ENCODE results near the gene TM7SF3. TPM values are rescaled to one million over a fixed set of nuclear protein-coding genes. Genes with fewer than 3 reads are reported as not detected.

Gene TM7SF3
- total RNA-seq, 1 donor from 2014 or later, result 426 TPM

- no peaks in the 10 kb centered on the region for H3K36me3 ChIP-seq (ENCODE audit: control insufficient read depth, insufficient read depth, low read length)
- no peak for TF ChIP-seq CTCF (IDR thresholded peaks at IDR 0.05; ENCODE audit: insufficient read depth, low read length, severe bottlenecking)
- no peaks in the 10 kb centered on the region for H3K27me3 ChIP-seq (ENCODE audit: control insufficient read depth, insufficient read depth, low read length)
- H3K4me3 ChIP-seq (ENCODE audit: low read depth, low read length), result peak overlapping the region; percentile 84
- FAIRE-seq (no peak), DNase-seq (ENCODE audit: low read depth) (peak; percentile 42)
Measured at GRCh38 chr12:26939192-26939832, 74.9 kb downstream of the TM7SF3 start.

GRCh38 chr12:26938701-26939062 lies 75.5 kb downstream of the TM7SF3 start:
- TF ChIP-seq CTCF (IDR thresholded peaks at IDR 0.05; ENCODE audit: insufficient read depth, low read length, severe bottlenecking), result no peak
- Histone ChIP-seq H3K4me3 (ENCODE audit: low read depth, low read length) (peak overlapping the region; percentile 84), H3K36me3 (ENCODE audit: control insufficient read depth, insufficient read depth, low read length) (no peaks in the 10 kb centered on the region), H3K27me3 (ENCODE audit: control insufficient read depth, insufficient read depth, low read length) (no peaks in the 10 kb centered on the region)
- peak; percentile 28 for DNase-seq (ENCODE audit: low read depth)
- FAIRE-seq, result no peak

- Histone ChIP-seq H3K36me3 (ENCODE audit: control insufficient read depth, insufficient read depth, low read length) (no peaks in the 10 kb centered on the region), H3K27me3 (ENCODE audit: control insufficient read depth, insufficient read depth, low read length) (no peaks in the 10 kb centered on the region), H3K4me3 (ENCODE audit: low read depth, low read length) (peak within 1 kb of the TSS; percentile 84)
- peak; percentile 96 for FAIRE-seq
- TF ChIP-seq CTCF (IDR thresholded peaks at IDR 0.05; ENCODE audit: insufficient read depth, low read length, severe bottlenecking), result no peak
- peak; percentile 93 for DNase-seq (ENCODE audit: low read depth)
Measured at GRCh38 chr12:26937863-26938700, 76.1 kb downstream of the TM7SF3 start, which contains the start of the genes FGFR1OP2 and INTS13. FGFR1OP2 (plus strand) TSS chr12:26938470; CDS start chr12:26954159, 15,689 bp downstream. INTS13 (minus strand) TSS chr12:26937981; CDS start chr12:26936803, 1,178 bp downstream.

- DNase-seq (ENCODE audit: low read depth) (no peak), FAIRE-seq (no peak)
- H3K4me3 ChIP-seq (ENCODE audit: low read depth, low read length), result peak overlapping the region; percentile 84
- no peaks in the 10 kb centered on the region for H3K27me3 ChIP-seq (ENCODE audit: control insufficient read depth, insufficient read depth, low read length)
- TF ChIP-seq CTCF (IDR thresholded peaks at IDR 0.05; ENCODE audit: insufficient read depth, low read length, severe bottlenecking), result no peak
- no peaks in the 10 kb centered on the region for H3K36me3 ChIP-seq (ENCODE audit: control insufficient read depth, insufficient read depth, low read length)
Measured at GRCh38 chr12:26937443-26937862, 76.7 kb downstream of the TM7SF3 start.

GRCh38 chr12:26936559-26937442 lies 77.4 kb downstream of the TM7SF3 start:
- DNase-seq (ENCODE audit: low read depth) (peak; percentile 13), FAIRE-seq (no peak)
- TF ChIP-seq CTCF (IDR thresholded peaks at IDR 0.05; ENCODE audit: insufficient read depth, low read length, severe bottlenecking), result no peak
- H3K36me3 ChIP-seq (ENCODE audit: control insufficient read depth, insufficient read depth, low read length), result no peaks in the 10 kb centered on the region
- peak overlapping the region; percentile 84 for H3K4me3 ChIP-seq (ENCODE audit: low read depth, low read length)
- H3K27me3 ChIP-seq (ENCODE audit: control insufficient read depth, insufficient read depth, low read length), result no peaks in the 10 kb centered on the region

Measured in bronchial epithelial cell (primary cell).